Loucy (cell line): ENCODE data around the gene XPC.

Experiments
- H2AFZ ChIP-seq: fragments of 200-600 bp; sonication (generic); 2 replicates; pipeline ENCODE4 v1.6.0; 2016; ENCODE audit warnings: antibody characterized with exemption, mild to moderate bottlenecking, low read length, moderate library complexity
- H3F3A ChIP-seq: fragments of 200-600 bp; 2 replicates; pipeline ENCODE4 v1.6.0; 2016; ENCODE audit warnings: antibody characterized with exemption, low read depth, mild to moderate bottlenecking
- H3K27me3 ChIP-seq: fragments of 200-600 bp; sonication (generic); 2 replicates; pipeline ENCODE4 v1.6.1; 2014; ENCODE audit warnings: low read length, mild to moderate bottlenecking; ENCODE audit not compliant: insufficient read depth, poor library complexity, severe bottlenecking
- H3K36me3 ChIP-seq: fragments of 200-600 bp; sonication (generic); 2 replicates; pipeline ENCODE4 v1.6.1; 2016; ENCODE audit warnings: low read length; ENCODE audit not compliant: insufficient read depth
- H3K4me1 ChIP-seq: fragments of 200-600 bp; sonication (generic); 2 replicates; pipeline ENCODE4 v1.5.1; 2014; ENCODE audit warnings: low read length, mild to moderate bottlenecking; ENCODE audit not compliant: insufficient read depth, poor library complexity, severe bottlenecking
- H3K4me2 ChIP-seq: fragments of 200-600 bp; sonication (generic); 2 replicates; pipeline ENCODE4 v1.6.0; 2014; ENCODE audit warnings: antibody characterized with exemption, low read length, low read depth, mild to moderate bottlenecking; ENCODE audit not compliant: poor library complexity, severe bottlenecking
- H3K4me3 ChIP-seq: fragments of 200-600 bp; sonication (generic); 2 replicates; pipeline ENCODE4 v1.5.1; 2014; ENCODE audit warnings: low read length, mild to moderate bottlenecking, mixed read lengths; ENCODE audit not compliant: poor library complexity, severe bottlenecking
- H3K79me2 ChIP-seq: fragments of 200-600 bp; sonication (generic); 2 replicates; pipeline ENCODE4 v1.6.1; 2014; ENCODE audit warnings: low read length; ENCODE audit not compliant: insufficient read depth
- H3K9ac ChIP-seq: fragments of 200-600 bp; sonication (generic); 2 replicates; pipeline ENCODE4 v1.6.0; 2014; ENCODE audit warnings: mild to moderate bottlenecking, low read depth, low read length, moderate library complexity; ENCODE audit not compliant: poor library complexity, severe bottlenecking
- H3K9me2 ChIP-seq: fragments of 200-600 bp; sonication (generic); replicated peaks from 2 replicates; pipeline ENCODE4 v1.6.1; 2016; ENCODE audit warnings: low read depth, low read length, mixed read lengths
- H3K9me3 ChIP-seq: fragments of 200-600 bp; sonication (generic); 2 replicates; pipeline ENCODE4 v1.6.1; 2014; ENCODE audit warnings: mild to moderate bottlenecking, antibody characterized with exemption, low read length, low read depth; ENCODE audit not compliant: insufficient read depth
- H4K20me1 ChIP-seq: fragments of 200-600 bp; sonication (generic); 2 replicates; pipeline ENCODE4 v1.6.0; 2014; ENCODE audit warnings: antibody characterized with exemption, low read length, mild to moderate bottlenecking; ENCODE audit not compliant: insufficient read depth, poor library complexity, severe bottlenecking
- CTCF ChIP-seq: fragments of 200-600 bp; sonication (generic); conservative IDR thresholded peaks from 2 replicates; pipeline ENCODE4 v1.5.1; 2014; ENCODE audit warnings: mild to moderate bottlenecking, antibody characterized with exemption, low read length
- EZH2phosphoT487 ChIP-seq: fragments of 200-600 bp; IDR thresholded peaks from 2 replicates; pipeline ENCODE4 v1.6.1; 2018; ENCODE audit warnings: antibody characterized with exemption, mild to moderate bottlenecking, moderate library complexity, borderline replicate concordance

XPC gene

DNA sequence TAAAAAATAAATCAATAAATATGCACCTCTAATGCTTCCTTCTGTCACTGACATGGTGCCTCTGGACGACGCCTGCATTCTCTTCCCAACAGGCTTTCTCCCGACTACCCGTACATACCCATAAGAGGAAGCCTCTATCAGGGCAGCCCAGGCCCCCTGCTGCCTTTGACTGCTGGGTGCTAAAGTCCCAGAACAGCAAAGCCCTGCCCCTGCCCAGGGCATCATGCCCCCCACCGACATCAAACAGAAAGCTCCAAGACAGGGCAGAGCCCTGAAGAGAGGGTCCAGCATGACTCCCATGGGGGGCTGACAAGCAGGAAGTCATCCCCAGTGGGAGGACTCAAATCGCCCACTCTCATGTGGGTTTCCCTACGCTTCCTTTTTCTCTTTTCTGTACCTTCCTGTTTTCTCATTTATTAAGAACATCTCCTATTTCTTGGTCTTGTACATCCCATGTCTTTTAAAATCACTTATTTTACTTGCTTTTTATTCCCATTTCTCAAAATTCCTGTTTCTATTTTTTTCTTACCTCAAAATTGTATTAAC, 23.4 kb downstream of the XPC start:
- Histone ChIP-seq H3K4me2 (no peak overlapping the region), H3K27me3 (no peaks in the 10 kb centered on the region), H2AFZ (no peak overlapping the region), H3F3A (no peaks in the 10 kb centered on the region), H3K79me2 (no peaks in the 10 kb centered on the region), H3K9me2 (no peaks in the 10 kb centered on the region), H3K9me3 (no peaks in the 10 kb centered on the region), H3K9ac (no peak overlapping the region), H3K4me3 (no peak overlapping the region), H3K4me1 (no peaks in the 10 kb centered on the region), H3K36me3 (peaks cover 32% of the 10 kb centered on the region), H4K20me1 (no peaks in the 10 kb centered on the region)
- TF ChIP-seq EZH2phosphoT487 (no peak), CTCF (no peak)

DNA sequence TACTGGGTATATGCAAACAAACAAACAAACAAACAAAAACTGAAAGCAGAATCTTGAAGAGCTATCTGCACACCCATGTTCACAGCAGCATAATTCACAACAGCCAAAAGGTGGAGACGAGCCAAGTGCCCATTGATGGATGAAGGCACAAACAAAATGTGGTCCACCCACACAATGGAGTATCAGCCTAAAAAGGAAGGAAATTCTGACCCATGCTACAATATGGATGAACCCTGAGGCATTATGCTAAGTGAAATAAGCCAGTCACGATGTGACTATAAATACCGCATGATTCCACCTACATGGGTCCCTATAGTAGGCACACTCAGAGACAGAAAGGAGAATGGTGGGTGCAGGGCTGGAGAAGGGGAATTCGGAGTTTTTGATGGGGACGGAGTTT, 24.1 kb downstream of the XPC start:
- no peaks in the 10 kb centered on the region for H3K79me2 ChIP-seq
- H3K9ac ChIP-seq, result no peak overlapping the region
- H3K4me2 ChIP-seq, result no peak overlapping the region
- H4K20me1 ChIP-seq, result no peaks in the 10 kb centered on the region
- peaks cover 26% of the 10 kb centered on the region for H3K36me3 ChIP-seq
- no peaks in the 10 kb centered on the region for H3K9me3 ChIP-seq
- no peaks in the 10 kb centered on the region for H3F3A ChIP-seq
- TF ChIP-seq CTCF (no peak), EZH2phosphoT487 (no peak)
- no peaks in the 10 kb centered on the region for H3K4me1 ChIP-seq
- H3K4me3 ChIP-seq, result no peak overlapping the region
- no peaks in the 10 kb centered on the region for H3K27me3 ChIP-seq
- no peak overlapping the region for H2AFZ ChIP-seq
- no peaks in the 10 kb centered on the region for H3K9me2 ChIP-seq

DNA sequence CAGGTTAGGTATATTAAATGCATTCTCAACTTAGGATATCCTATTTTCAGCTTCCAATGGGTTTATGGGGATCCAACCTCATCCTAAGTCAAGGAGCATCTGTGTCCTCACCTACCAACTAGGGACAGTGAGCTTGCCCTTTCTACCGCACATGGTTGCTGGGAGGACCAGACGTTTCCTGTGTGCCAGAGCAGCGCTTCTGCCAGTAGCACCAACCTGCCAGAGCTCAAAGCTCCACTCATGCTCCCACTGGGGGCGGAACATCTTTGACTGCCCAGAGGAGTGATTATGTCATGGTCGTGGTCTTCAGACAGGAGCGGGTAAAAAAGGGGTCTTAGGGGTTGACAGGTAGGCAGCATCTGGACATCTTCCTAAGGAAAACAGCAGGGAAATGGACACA, 24.7 kb downstream of the XPC start:
- no peak overlapping the region for H3K4me2 ChIP-seq
- no peaks in the 10 kb centered on the region for H3K79me2 ChIP-seq
- no peaks in the 10 kb centered on the region for H3K4me1 ChIP-seq
- H3K9ac ChIP-seq, result no peak overlapping the region
- peaks cover 20% of the 10 kb centered on the region; the same call in 1 of the 2 replicates for H3K36me3 ChIP-seq
- H3K4me3 ChIP-seq, result no peak overlapping the region
- no peaks in the 10 kb centered on the region for H3F3A ChIP-seq
- H2AFZ ChIP-seq, result no peak overlapping the region
- H3K9me2 ChIP-seq, result no peaks in the 10 kb centered on the region
- TF ChIP-seq EZH2phosphoT487 (no peak), CTCF (no peak)
- H3K9me3 ChIP-seq, result no peaks in the 10 kb centered on the region
- no peaks in the 10 kb centered on the region for H4K20me1 ChIP-seq
- H3K27me3 ChIP-seq, result no peaks in the 10 kb centered on the region
